DMS53 treated with DMSO at 0.1 percent for 48 hours (cell line): Measurements from ENCODE around the gene ERC2.
"Not testable (repeated sequence)": the region's sequence is repeated elsewhere in the genome, so short reads cannot be mapped to it uniquely, and the experiment has no call there.

Experiments
- DNase-seq: peaks from one replicate; lab custom pipeline; 2025; ENCODE audit not compliant: unreplicated experiment; lab: John Stamatoyannopoulos, UW

ERC2 gene

GRCh38 chr3:56318891-56319290, 149.4 kb downstream of the ERC2 start:
- no peak for DNase-seq

- DNase-seq = no peak
Observed at GRCh38 chr3:56316944-56317343, 151.3 kb downstream of the ERC2 start.

- DNase-seq = no peak
Observed at GRCh38 chr3:56314842-56315241, 153.4 kb downstream of the ERC2 start.

GRCh38 chr3:56309465-56309864, 158.8 kb downstream of the ERC2 start:
- no peak for DNase-seq

- DNase-seq = no peak
Observed at GRCh38 chr3:56308471-56308870, 159.8 kb downstream of the ERC2 start.

- DNase-seq = no peak
Observed at GRCh38 chr3:56304069-56304468, 164.2 kb downstream of the ERC2 start.

- no peak for DNase-seq
Observed at GRCh38 chr3:56303487-56303886, 164.8 kb downstream of the ERC2 start.

GRCh38 chr3:56302417-56302816, 165.8 kb downstream of the ERC2 start:
- DNase-seq = no peak

- no peak for DNase-seq
Observed at GRCh38 chr3:56297281-56297840, 170.9 kb downstream of the ERC2 start.

GRCh38 chr3:56296361-56296760, 171.9 kb downstream of the ERC2 start:
- no peak for DNase-seq

- DNase-seq = no peak
Observed at GRCh38 chr3:56295161-56295560, 173.1 kb downstream of the ERC2 start.

GRCh38 chr3:56294286-56294685, 174.0 kb downstream of the ERC2 start:
- DNase-seq = no peak

GRCh38 chr3:56291953-56292352, 176.3 kb downstream of the ERC2 start:
- no peak for DNase-seq

- DNase-seq = no peak
Observed at GRCh38 chr3:56291244-56291680, 177.0 kb downstream of the ERC2 start.

- no peak for DNase-seq
Observed at GRCh38 chr3:56290374-56290773, 177.9 kb downstream of the ERC2 start.

- DNase-seq = no peak
Observed at GRCh38 chr3:56288258-56288657, 180.0 kb downstream of the ERC2 start.

GRCh38 chr3:56282341-56282740, 185.9 kb downstream of the ERC2 start:
- no peak for DNase-seq

GRCh38 chr3:56277236-56277635, 191.0 kb downstream of the ERC2 start:
- no peak for DNase-seq

GRCh38 chr3:56275120-56275519, 193.1 kb downstream of the ERC2 start:
- DNase-seq = no peak

GRCh38 chr3:56269755-56270535, 198.3 kb downstream of the ERC2 start:
- DNase-seq = no peak

GRCh38 chr3:56268616-56269383, 199.5 kb downstream of the ERC2 start:
- DNase-seq = no peak

GRCh38 chr3:56261852-56262251, 206.4 kb downstream of the ERC2 start:
- DNase-seq = not testable (repeated sequence)
